Measurements from ENCODE around the gene NCOA3.
A peak's percentile ranks its signal among the peaks of the same experiment; 100 is the strongest.

The NCOA3 gene

GRCh38 chr20:47688385-47689381 is 187.0 kb downstream of the NCOA3 start:
- H3K4me1 ChIP-seq (ENCODE audit: control insufficient read depth, insufficient read depth, low read depth, low read length): peaks cover 20% of the 10 kb centered on the region
- H3K36me3 ChIP-seq (ENCODE audit: control insufficient read depth in 1 of 2, insufficient read depth in 2 of 2, low read depth in 1 of 2, low read length in 2 of 2): peaks cover 0 to 23% of the 10 kb centered on the region in 2 experiments
- H4K91ac ChIP-seq (ENCODE audit: low read length): no peak overlapping the region
- no peak overlapping the region for H3K23ac ChIP-seq (ENCODE audit: low read length in 2 of 2)
- H3K27me3 ChIP-seq (ENCODE audit: control insufficient read depth in 1 of 2, insufficient read depth in 1 of 2, low read length in 2 of 2): no peaks in the 10 kb centered on the region
- H3K9me3 ChIP-seq (ENCODE audit: control insufficient read depth, low read length): peaks cover 34% of the 10 kb centered on the region
- H3K4me2 ChIP-seq (ENCODE audit: low read length, poor library complexity, severe bottlenecking): no peak overlapping the region
- no peak overlapping the region for H3K9ac ChIP-seq (ENCODE audit: low read length)
- no peaks in the 10 kb centered on the region for H3K79me1 ChIP-seq (replicated peaks; ENCODE audit: low read length, poor library complexity, severe bottlenecking)
- peak overlapping the region in 1 of 2 experiments; percentile 46 for H3K14ac ChIP-seq (ENCODE audit: low read length in 2 of 2)
- H3K4ac ChIP-seq (ENCODE audit: low read depth in 1 of 2, low read length in 2 of 2): no peak overlapping the region
- no peak overlapping the region for H2BK120ac ChIP-seq (ENCODE audit: low read depth, low read length)
- no peak overlapping the region for H3K18ac ChIP-seq (ENCODE audit: low read depth in 1 of 2, low read length in 2 of 2)
- H2AK5ac ChIP-seq (ENCODE audit: low read length, severe bottlenecking): peak overlapping the region; percentile 38
- no peak overlapping the region for H2BK15ac ChIP-seq (ENCODE audit: low read depth, poor library complexity, severe bottlenecking)
- H3K4me3 ChIP-seq (ENCODE audit: insufficient read depth in 1 of 2, low read depth in 1 of 2, low read length in 2 of 2): no peak overlapping the region
- 88% methylated on average over 18 of the region's 18 CpGs for WGBS
- H2AFZ ChIP-seq (ENCODE audit: low read depth, low read length): no peak overlapping the region
- no peak overlapping the region for H3K27ac ChIP-seq (ENCODE audit: low read length, poor library complexity, severe bottlenecking)
- H2BK12ac ChIP-seq (ENCODE audit: low read length in 2 of 2): no peak overlapping the region
- H2BK5ac ChIP-seq (ENCODE audit: low read depth, low read length, poor library complexity, severe bottlenecking): no peak overlapping the region
- peak overlapping the region; percentile 29 for H4K8ac ChIP-seq (ENCODE audit: low read length)
- DNase-seq: no peak

GRCh38 chr20:47689731-47690130 is 188.0 kb downstream of the NCOA3 start:
- Histone ChIP-seq H4K8ac (ENCODE audit: low read length) (no peak overlapping the region), H2AK5ac (ENCODE audit: low read length, severe bottlenecking) (no peak overlapping the region), H3K14ac (ENCODE audit: low read length in 2 of 2) (no peak overlapping the region), H2BK5ac (ENCODE audit: low read depth, low read length, poor library complexity, severe bottlenecking) (no peak overlapping the region), H2BK120ac (ENCODE audit: low read depth, low read length) (no peak overlapping the region), H3K4ac (ENCODE audit: low read depth in 1 of 2, low read length in 2 of 2) (no peak overlapping the region), H3K27me3 (ENCODE audit: control insufficient read depth in 1 of 2, insufficient read depth in 1 of 2, low read length in 2 of 2) (no peaks in the 10 kb centered on the region), H4K91ac (ENCODE audit: low read length) (no peak overlapping the region), H2BK15ac (ENCODE audit: low read depth, poor library complexity, severe bottlenecking) (no peak overlapping the region), H3K4me1 (ENCODE audit: control insufficient read depth, insufficient read depth, low read depth, low read length) (peaks cover 20% of the 10 kb centered on the region), H2BK12ac (ENCODE audit: low read length in 2 of 2) (no peak overlapping the region), H3K9me3 (ENCODE audit: control insufficient read depth, low read length) (peaks cover 34% of the 10 kb centered on the region), H3K23ac (ENCODE audit: low read length in 2 of 2) (no peak overlapping the region), H2AFZ (ENCODE audit: low read depth, low read length) (no peak overlapping the region), H3K4me2 (ENCODE audit: low read length, poor library complexity, severe bottlenecking) (no peak overlapping the region), H3K4me3 (ENCODE audit: insufficient read depth in 1 of 2, low read depth in 1 of 2, low read length in 2 of 2) (no peak overlapping the region), H3K36me3 (ENCODE audit: control insufficient read depth in 1 of 2, insufficient read depth in 2 of 2, low read depth in 1 of 2, low read length in 2 of 2) (peaks cover 0 to 25% of the 10 kb centered on the region in 2 experiments), H3K79me1 (replicated peaks; ENCODE audit: low read length, poor library complexity, severe bottlenecking) (no peaks in the 10 kb centered on the region), H3K27ac (ENCODE audit: low read length, poor library complexity, severe bottlenecking) (no peak overlapping the region), H3K9ac (ENCODE audit: low read length) (no peak overlapping the region), H3K18ac (ENCODE audit: low read depth in 1 of 2, low read length in 2 of 2) (no peak overlapping the region)
- no peak for DNase-seq
- WGBS: 80% methylated on average over 1 of the region's 1 CpG

- Histone ChIP-seq H3K9me3 (ENCODE audit: control insufficient read depth, low read length) (peaks cover 34% of the 10 kb centered on the region), H3K4ac (ENCODE audit: low read depth in 1 of 2, low read length in 2 of 2) (no peak overlapping the region)
Observed at GRCh38 chr20:47691625-47692024, 189.9 kb downstream of the NCOA3 start.

GRCh38 chr20:47694021-47694818 is 192.5 kb downstream of the NCOA3 start:
- Histone ChIP-seq H3K14ac (ENCODE audit: low read length in 2 of 2) (no peak overlapping the region), H2AK5ac (ENCODE audit: low read length, severe bottlenecking) (no peak overlapping the region), H3K18ac (ENCODE audit: low read depth in 1 of 2, low read length in 2 of 2) (no peak overlapping the region), H3K79me1 (replicated peaks; ENCODE audit: low read length, poor library complexity, severe bottlenecking) (no peaks in the 10 kb centered on the region), H2BK12ac (ENCODE audit: low read length in 2 of 2) (no peak overlapping the region), H2BK120ac (ENCODE audit: low read depth, low read length) (no peak overlapping the region), H3K4me1 (ENCODE audit: control insufficient read depth, insufficient read depth, low read depth, low read length) (peaks cover 2% of the 10 kb centered on the region), H3K27ac (ENCODE audit: low read length, poor library complexity, severe bottlenecking) (no peak overlapping the region), H3K23ac (ENCODE audit: low read length in 2 of 2) (no peak overlapping the region), H3K4ac (ENCODE audit: low read depth in 1 of 2, low read length in 2 of 2) (no peak overlapping the region), H3K4me2 (ENCODE audit: low read length, poor library complexity, severe bottlenecking) (no peak overlapping the region), H3K4me3 (ENCODE audit: insufficient read depth in 1 of 2, low read depth in 1 of 2, low read length in 2 of 2) (no peak overlapping the region), H4K91ac (ENCODE audit: low read length) (no peak overlapping the region), H3K36me3 (ENCODE audit: control insufficient read depth in 1 of 2, insufficient read depth in 2 of 2, low read depth in 1 of 2, low read length in 2 of 2) (peaks cover 0 to 20% of the 10 kb centered on the region in 2 experiments), H3K9me3 (ENCODE audit: control insufficient read depth, low read length) (peaks cover 34% of the 10 kb centered on the region), H3K27me3 (ENCODE audit: control insufficient read depth in 1 of 2, insufficient read depth in 1 of 2, low read length in 2 of 2) (peaks cover 0 to under 1% of the 10 kb centered on the region in 2 experiments), H2AFZ (ENCODE audit: low read depth, low read length) (no peak overlapping the region), H2BK15ac (ENCODE audit: low read depth, poor library complexity, severe bottlenecking) (no peak overlapping the region), H3K9ac (ENCODE audit: low read length) (no peak overlapping the region), H4K8ac (ENCODE audit: low read length) (no peak overlapping the region), H2BK5ac (ENCODE audit: low read depth, low read length, poor library complexity, severe bottlenecking) (no peak overlapping the region)
- WGBS: 95% methylated on average over 21 of the region's 21 CpGs
- no peak for DNase-seq

More at GRCh38 chr20:47691625-47692024, 189.9 kb downstream of the NCOA3 start:
- Histone ChIP-seq H4K91ac (ENCODE audit: low read length) (no peak overlapping the region), H3K36me3 (ENCODE audit: control insufficient read depth in 1 of 2, insufficient read depth in 2 of 2, low read depth in 1 of 2, low read length in 2 of 2) (peaks cover 0 to 25% of the 10 kb centered on the region in 2 experiments), H3K23ac (ENCODE audit: low read length in 2 of 2) (no peak overlapping the region), H2AK5ac (ENCODE audit: low read length, severe bottlenecking) (no peak overlapping the region), H3K9ac (ENCODE audit: low read length) (no peak overlapping the region), H3K18ac (ENCODE audit: low read depth in 1 of 2, low read length in 2 of 2) (no peak overlapping the region), H2BK120ac (ENCODE audit: low read depth, low read length) (no peak overlapping the region), H3K14ac (ENCODE audit: low read length in 2 of 2) (no peak overlapping the region), H2AFZ (ENCODE audit: low read depth, low read length) (no peak overlapping the region), H3K4me2 (ENCODE audit: low read length, poor library complexity, severe bottlenecking) (no peak overlapping the region), H3K27me3 (ENCODE audit: control insufficient read depth in 1 of 2, insufficient read depth in 1 of 2, low read length in 2 of 2) (no peaks in the 10 kb centered on the region), H2BK5ac (ENCODE audit: low read depth, low read length, poor library complexity, severe bottlenecking) (no peak overlapping the region), H4K8ac (ENCODE audit: low read length) (no peak overlapping the region), H3K79me1 (replicated peaks; ENCODE audit: low read length, poor library complexity, severe bottlenecking) (no peaks in the 10 kb centered on the region), H2BK15ac (ENCODE audit: low read depth, poor library complexity, severe bottlenecking) (no peak overlapping the region), H3K4me3 (ENCODE audit: insufficient read depth in 1 of 2, low read depth in 1 of 2, low read length in 2 of 2) (no peak overlapping the region), H2BK12ac (ENCODE audit: low read length in 2 of 2) (no peak overlapping the region), H3K27ac (ENCODE audit: low read length, poor library complexity, severe bottlenecking) (no peak overlapping the region), H3K4me1 (ENCODE audit: control insufficient read depth, insufficient read depth, low read depth, low read length) (peaks cover 15% of the 10 kb centered on the region)
- DNase-seq: peak; percentile 55

Data from mesenchymal stem cell (in vitro differentiated cells and primary cell).